Esophagus muscularis mucosa (tissue), 3 donors: ENCODE results near the gene PI4K2A.

ENCODE experiments used
- CTCF ChIP-seq, 3 experiments: fragments of 200-600 bp in 2 of 3; fragments of 450-650 bp in 1 of 3; sonication (generic) in 2 of 3; IDR thresholded peaks; one replicate each; pipeline ENCODE4 v1.5.1; 2017 to 2019; ENCODE audit warnings: antibody characterized with exemption in 3 of 3, mild to moderate bottlenecking in 2 of 3, moderate library complexity in 1 of 3
- POLR2AphosphoS5 ChIP-seq, 2 donors: sonication (generic); formaldehyde crosslinking; IDR thresholded peaks; one replicate each; pipeline ENCODE4 v1.6.1; 2017; ENCODE audit warnings: antibody characterized with exemption in 2 of 2

GRCh38 chr10:97701438-97702069, 61.1 kb downstream of the PI4K2A start:
- TF ChIP-seq POLR2AphosphoS5 (IDR thresholded peaks at IDR 0.05) (peak; percentile 21 to 47), CTCF (IDR thresholded peaks at IDR 0.05) (peak; percentile 79 to 97 (median 92))
